GM11168 (cell line): ENCODE measurements around the gene ADGRB3.
"Not testable (repeated sequence)": the region's sequence is repeated elsewhere in the genome, so short reads cannot be mapped to it uniquely, and the experiment has no call there.

Source experiments
- in situ Hi-C: fragments of 300-500 bp; cut with MboI; formaldehyde crosslinking; loops from one replicate; pipeline ENCODE4 v1.12.0; 2022; ENCODE audit warnings: low sequenced_read_pairs; ENCODE audit not compliant: unreplicated experiment

Gene ADGRB3

DNA sequence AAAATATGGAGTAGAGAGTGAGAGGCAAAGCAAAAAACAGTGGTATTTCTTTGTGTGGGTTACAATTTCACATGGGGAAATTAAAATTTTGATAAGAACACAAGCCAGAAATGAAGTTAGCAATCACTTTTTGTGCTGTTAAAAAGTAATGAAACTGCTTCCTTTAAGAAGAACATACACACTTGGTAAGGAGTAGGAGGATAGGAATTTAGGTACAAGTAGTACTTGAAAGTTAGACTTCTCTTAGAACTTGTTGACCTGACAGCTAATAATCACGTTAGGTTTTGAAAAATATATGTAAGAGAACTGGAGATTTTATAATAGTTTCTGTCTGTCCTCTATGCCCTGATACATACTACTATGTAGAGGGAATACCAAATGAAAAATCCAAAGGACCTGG is 260.8 kb downstream of the ADGRB3 start:
- in situ Hi-C loops = no loop called here

DNA sequence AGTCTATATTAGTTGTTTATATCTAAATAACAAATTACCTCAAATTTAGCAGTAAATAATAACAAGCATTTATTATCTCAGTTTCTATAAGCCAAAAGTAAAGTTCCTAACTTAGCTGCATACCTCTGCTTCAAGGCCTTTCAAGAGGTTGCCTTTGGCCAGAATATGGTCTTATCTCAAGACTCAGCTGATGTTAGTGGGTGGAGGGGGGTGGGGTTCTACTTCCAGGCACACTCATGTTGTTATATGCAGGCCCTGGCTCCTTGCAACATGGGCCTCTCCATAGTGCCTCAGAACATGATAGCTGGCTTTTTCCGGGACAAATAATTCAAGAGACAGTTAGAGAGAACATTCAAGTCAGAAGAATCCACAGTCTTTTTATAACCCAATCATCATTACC is 266.0 kb downstream of the ADGRB3 start:
- in situ Hi-C loops = no loop called here

DNA sequence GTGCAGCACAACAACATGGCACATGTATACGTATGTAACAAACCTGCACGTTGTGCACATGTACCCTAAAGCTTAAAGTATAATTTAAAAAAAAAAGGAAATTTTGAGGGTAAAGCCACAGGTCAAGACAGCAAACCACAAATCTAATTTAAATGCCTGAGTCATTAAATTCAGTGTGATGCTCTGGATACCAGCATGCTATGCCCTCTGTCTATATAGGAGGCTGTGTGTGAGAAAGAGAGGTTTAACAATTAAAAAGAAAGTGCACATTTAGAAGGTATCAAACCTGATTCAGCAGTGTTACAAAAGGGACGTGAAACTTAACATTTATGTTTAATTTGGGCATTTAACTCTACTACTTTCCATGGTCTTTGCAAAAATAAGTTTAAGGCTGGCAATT is 276.3 kb downstream of the ADGRB3 start:
- in situ Hi-C loops = no loop called here

DNA sequence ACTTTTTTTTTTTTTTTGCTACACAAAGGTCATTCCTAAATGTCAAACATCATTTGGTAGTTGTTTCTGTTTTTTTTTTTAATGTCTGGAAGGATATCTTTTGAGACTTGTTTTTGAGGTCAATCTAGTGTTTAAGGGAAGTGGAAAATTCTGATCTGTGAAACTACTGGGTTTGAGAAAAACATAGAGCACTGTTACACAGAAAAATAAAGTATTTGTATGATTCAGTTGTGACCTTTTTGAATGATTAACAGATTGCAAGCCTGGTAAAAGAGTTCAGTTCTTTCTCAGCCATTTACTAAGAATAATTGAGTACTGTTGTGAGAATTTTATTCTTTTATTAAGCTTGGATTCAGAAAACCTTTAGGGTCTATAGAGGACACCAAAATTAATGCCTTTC is 276.7 kb downstream of the ADGRB3 start:
- in situ Hi-C loops = no loop called here

DNA sequence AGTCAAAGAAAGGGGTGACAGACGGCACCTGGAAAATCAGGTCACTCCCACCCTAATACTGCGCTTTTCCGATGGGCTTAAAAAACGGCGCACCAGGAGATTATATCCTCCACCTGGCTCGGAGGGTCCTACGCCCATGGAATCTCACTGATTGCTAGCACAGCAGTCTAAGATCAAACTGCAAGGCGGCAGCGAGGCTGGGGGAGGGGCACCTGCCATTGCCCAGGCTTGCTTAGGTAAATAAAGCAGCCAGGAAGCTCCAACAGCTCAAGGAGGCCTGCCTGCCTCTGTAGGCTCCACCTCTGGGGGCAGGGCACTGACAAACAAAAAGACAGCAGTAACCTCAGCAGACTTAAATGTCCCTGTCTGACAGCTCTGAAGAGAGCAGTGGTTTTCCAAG is 277.7 kb downstream of the ADGRB3 start:
- in situ Hi-C loops = not testable (repeated sequence)

DNA sequence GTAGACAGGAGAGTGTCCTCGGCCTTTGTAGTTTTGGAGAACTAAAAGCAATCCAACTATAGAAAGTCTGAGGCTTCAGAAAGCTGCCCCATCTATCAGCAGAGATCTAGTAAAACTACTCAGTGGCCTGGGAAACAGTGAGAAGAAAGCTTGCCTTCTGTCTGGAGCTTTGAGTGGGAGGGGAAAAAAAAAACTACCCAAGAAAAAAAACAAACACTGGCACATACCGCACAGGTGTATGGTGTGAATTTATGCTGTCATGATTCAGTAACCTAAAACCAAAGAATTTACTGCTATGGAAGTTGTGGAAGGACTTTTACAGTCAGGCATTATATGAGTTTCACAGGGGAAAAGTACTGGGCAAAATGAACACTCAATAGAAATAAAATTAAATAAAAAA is 280.5 kb downstream of the ADGRB3 start:
- in situ Hi-C loops = no loop called here

DNA sequence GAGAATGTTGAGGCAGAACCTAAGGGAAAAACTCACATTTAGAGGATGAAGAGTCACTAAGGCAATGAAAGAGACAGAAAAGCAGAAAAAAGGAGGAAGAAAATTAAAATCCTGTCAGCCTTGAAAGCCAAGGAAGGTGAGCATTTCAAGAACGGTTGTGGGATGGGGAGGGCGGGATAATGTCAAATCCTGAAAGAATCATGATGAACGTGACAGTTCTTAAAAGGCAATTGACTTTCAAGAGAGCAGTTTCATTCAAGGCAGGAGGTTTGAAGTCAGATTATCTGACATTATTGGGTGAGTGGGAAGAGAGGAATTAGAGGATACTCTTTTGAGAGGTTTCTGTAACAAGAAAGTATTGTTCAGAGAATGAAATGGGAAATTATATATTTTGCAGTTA is 284.5 kb downstream of the ADGRB3 start:
- in situ Hi-C loops = no loop called here

DNA sequence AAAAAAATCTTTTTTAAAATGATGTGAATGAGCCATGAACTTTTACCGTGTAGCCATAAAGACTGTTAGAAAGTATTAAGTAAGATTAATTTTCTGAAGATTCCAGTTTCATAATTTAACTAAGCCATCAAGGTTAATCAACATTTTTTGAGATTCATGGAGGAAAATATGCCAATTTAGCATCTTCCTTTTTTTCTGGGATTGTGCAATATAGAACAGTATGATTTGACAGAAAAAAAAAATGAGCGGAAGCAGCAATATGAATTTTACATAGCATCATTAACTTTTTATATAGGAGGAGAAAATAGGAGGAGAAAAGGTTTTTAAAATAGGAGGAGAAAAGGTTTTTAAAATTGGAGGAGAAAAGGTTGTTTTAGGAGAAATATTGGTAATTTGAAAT is 306.3 kb downstream of the ADGRB3 start:
- in situ Hi-C loops = no loop called here

DNA sequence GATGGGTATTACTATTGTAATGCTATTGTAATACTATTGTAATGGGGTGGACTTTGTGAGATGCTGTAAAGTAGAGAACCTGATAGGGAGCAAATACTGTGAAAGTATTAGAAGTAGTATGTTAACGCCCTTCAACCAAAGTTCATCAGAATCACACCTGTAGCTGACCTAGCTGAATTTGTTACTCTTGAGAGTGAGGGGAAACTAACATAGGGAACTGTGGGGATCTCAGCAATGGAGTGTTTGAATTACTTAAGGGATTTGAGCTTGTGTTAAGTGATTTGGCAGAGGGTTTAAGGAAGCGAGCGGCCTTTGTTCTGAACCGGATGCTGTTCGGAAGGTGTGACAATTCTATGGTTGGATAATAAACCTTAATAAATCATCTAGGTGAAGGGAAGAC is 312.6 kb downstream of the ADGRB3 start:
- in situ Hi-C loops = no loop called here

DNA sequence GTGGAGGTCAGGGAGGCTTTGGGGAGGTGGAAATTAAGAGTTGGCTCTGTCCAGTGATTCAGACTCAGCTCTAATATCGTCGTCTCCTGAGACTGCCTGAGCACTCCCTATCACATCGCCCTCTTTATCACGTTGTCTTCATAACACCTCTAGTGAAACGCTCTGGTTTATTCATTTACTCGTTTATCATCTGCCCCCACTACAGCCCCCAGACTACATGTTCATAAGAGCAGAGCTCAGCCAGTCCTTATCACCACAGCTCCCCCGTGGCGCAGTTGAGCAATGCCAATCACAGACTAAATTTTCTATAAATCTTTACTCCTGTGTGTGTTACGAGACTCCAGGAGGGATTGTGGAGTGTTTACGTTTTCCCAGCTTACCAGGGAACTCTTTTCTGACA is 316.2 kb downstream of the ADGRB3 start:
- in situ Hi-C loops = no loop called here

DNA sequence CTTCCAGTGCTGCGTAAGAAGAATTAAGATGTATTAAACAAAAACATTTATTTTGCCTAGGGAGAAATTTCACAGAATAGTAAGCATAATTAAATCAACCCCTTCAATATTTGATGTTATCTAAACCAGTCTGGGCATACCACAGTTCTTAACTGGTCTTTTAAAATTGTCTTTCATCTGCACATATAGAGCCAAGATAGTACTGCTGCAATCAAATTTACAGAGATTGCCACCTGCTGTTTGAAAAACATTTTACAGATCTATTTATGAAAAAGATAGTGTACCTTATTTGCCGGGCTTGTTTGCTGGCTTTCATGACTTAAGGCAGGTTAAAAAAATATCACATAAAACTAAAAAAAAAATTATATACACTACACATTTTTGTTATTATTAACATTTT is 323.2 kb downstream of the ADGRB3 start:
- in situ Hi-C loops = no loop called here

DNA sequence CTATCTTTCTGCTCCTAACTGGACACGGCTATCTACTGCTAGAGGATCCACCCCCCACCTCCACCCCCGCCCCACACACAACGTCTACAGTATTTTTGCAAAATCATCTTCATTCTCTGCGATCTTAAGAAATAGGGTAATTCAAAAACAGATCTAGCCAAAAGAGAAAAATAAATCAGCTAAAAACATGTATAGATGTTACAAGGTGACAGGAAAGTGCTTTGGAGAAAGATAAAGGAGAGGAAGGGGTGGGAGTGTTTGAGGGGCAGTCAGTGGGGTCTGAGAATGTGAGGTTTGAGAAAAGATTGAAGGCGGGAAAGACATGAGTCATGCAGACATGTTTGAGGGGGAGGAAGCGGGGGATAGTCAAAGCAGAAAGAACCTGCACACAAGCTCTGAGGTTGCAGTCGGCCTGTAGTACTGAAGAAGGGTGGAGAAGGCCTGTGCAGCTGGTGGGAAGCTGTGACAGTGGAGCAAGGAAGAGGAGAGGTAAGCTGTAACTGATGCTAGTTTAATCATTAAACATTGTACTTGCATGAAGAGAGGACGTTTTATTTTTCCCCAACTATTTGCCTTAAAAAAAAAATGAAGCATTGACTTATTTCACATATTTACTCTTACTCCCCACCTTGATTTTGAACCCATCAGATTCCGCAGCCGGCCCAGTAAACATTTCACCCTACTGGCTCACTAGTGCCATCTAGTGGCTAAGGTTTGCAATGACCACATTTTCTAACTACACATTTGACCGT is 332.6 kb downstream of the ADGRB3 start:
- in situ Hi-C loops = no loop called here

DNA sequence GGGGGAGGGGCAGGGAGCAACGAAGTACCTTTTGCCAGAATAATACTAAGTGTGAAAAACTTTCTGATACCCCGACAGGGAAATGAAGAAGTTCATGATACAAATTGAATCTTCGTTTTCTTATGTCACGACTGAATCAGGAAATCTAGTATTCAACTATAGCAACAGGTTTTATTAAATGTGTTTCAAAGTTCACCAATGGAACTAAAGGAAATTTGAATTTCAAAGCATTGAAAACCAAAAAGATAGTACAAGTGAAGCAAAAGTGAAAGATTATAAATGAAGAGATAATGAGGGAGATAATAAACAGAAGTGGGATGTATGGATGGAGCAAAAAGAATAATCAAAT is 333.2 kb downstream of the ADGRB3 start:
- in situ Hi-C loops = no loop called here

DNA sequence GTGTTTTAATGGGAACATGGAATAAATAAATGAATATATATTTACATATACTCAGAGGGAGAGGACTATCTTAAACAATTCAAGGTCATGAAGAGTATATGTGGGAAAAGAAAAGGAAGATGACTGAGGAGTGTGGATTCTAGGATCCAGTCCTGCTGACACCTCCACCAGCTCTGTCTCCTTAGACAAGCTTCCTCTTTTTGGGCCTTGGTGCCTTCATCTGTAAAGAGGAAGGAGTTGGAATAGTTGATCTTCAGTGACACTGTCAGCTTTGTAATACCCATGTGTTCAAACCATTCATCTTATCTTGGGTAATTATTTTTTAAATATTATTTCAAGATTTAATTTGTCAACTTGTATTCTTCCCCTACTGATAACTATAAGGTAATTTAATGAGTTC is 338.0 kb downstream of the ADGRB3 start:
- in situ Hi-C loops = no loop called here

DNA sequence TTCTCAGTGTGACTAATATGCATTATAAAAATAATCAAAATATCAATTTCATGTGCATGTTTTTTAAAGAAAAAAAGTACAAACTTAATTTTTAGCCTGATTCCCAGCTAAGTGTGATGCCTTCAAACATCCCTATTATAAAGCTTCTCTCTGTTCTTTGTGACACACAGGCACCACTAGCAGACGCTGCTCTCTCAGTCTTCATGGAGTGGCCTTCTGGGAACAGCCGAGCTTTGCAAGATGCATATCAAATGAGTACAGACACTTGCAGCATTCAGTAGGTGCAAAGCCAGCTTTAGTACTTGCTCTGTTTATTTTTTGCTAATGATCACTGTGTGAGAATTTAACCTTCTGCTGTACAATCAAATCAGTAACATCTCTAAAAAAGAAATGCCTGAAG is 340.0 kb downstream of the ADGRB3 start:
- in situ Hi-C loops = no loop called here

DNA sequence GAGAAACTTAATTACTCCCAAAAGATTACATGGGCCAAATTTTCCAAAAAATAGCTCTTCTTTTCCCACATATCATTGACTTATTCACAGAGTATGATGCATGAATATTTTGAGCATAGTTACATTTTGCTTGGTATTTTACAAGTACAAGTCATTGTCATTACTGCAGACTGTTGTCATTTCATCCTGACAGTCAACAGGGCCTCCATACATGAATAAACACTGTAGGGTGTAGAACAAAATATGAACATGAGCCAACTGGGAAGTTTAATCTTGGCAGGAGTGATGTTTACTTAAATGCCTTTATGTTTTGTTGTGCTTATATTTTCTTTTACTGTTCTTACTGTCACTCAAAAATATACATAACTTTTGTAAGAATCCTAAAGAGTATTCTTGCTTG is 340.7 kb downstream of the ADGRB3 start:
- in situ Hi-C loops = no loop called here

DNA sequence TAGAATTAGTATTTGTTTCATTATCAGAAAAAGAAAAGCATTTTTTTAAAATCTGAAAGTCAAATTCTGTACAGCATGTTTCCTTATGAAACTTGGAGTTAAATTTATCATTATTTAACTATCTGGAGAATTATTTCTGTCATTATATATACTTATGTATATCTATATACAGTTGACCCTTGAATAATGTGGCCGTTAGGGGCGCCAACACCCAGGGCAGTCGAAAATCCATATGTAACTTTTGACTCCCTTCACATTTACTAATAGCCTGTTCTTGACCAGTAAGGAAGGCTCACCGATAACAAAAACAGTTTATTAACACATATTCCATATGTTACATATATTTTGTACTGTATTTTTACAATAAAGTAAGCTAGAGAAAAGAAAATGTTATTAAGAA is 341.2 kb downstream of the ADGRB3 start:
- in situ Hi-C loops = no loop called here

DNA sequence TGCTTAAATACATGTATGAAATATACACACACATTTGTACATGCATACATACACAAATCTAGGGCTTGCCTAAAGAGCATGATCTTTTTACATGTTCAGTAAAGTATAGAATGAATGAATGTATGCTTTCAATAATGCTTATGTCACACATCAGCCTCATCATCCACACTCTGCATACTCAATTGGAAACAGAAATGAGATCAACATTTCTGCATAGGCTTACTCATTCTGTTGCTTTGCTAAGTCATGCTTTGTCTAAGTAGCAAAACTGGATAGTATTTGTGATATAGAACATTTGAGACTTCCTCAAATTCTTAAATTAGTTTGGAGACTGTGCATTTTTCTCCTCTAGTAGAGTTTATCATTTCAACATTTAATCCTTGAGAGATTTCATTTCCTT is 343.3 kb downstream of the ADGRB3 start:
- in situ Hi-C loops = no loop called here

DNA sequence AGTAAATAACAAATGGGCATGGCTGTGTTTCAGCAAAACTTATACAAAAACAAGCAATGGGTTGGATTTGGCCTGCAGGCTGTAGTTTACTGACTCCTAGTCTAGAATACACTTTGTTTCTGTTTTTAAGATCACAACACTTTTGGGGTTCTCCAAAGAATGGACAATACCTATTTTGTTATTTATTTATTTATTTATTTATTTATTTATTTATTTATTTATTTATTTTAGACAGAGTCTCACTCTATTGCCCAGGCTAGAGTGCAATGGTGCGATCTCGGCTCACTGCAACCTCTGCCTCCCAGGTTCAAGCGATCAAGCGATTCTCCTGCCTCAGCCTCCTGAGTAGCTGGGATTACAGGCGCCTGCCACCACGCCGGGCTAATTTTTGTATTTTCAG is 346.6 kb downstream of the ADGRB3 start:
- in situ Hi-C loops = not testable (repeated sequence)

DNA sequence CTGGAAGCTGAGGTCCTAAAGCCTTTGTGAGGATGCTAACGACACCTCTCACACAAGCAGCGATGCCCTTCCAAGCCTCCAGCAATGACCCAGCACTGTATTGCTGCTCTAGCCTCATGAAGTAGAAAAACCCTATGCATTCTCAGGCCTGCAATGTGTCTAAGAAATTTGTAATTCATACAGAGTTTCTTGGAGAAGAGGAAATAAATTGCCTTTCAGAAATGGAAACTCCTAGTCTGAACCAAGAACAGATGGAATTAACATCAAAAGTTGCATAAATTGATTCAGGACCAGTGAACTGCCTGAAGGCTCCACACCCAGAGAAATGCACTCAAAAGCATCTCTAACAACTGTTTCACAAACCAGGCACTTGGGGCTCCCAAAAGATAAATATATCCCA is 353.6 kb downstream of the ADGRB3 start:
- in situ Hi-C loops = no loop called here

DNA sequence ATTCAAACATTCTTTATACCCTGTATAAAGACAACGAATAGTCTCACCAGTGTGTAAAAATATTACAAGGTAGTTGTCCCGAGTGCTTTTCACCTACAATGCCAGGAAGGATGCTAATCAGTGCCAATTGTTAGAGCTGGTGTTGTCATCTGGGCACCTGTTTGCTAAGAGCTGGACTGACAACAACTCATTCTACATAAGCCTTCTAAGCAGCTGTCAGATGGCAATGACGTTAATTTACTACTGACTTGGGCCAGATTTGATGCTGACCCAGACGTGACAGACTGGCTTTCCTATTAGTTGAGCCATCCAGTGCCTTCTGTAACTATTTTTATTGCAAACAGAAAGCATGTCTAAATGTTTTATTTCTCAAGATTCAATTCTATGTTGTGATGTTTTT is 355.2 kb downstream of the ADGRB3 start:
- in situ Hi-C loops = no loop called here

DNA sequence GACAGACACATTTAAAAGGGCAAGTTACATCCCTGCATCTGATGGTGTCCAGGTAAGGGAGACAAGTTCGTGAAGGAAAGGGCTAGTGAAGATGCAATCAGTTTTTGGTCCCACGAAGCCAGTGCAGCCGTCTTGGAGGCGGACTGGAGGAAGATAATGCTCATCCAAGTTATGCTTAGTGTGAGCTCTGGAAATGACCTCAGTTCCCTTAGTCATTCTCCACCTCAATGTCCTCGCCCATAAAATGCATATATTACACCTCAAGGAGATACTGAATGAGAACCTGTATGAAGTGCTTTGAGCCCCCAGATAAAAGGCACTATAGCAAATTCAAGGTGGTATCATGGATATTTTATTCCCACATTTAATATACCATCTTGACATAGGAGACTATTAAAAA is 358.8 kb downstream of the ADGRB3 start:
- in situ Hi-C loops = no loop called here

DNA sequence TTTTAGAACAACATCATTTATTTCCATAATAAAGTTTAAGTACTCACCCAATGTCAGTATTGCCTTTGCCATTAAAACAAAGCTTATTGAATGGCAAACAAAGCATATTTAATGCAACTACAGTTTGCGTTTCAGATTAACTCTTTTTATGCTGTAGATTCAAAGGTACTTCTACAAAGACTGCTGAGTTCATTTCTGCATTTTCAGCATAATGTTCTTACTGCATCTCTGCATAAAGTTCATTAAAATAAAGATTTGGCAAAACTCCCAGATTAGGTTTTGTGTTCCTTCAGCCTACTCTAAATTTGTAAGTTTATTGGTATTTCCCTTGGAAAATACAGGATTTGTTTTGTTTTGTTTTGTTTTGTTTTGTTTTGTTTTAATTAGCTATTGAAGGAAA is 359.4 kb downstream of the ADGRB3 start:
- in situ Hi-C loops = no loop called here
